RWPE2 (cell line): Measurements from ENCODE around the gene PTEN.
"Not testable (repeated sequence)": the region's sequence is repeated elsewhere in the genome, so short reads cannot be mapped to it uniquely, and the experiment has no call there.

Experiments used
- ATAC-seq: fragments of 200-7000 bp; cut with Tn5 transposase; 3 replicates; pipeline ENCODE4 v1.9.1; 2021; ENCODE audit warnings: low read depth
- DNase-seq: peaks from one replicate; pipeline ENCODE4 v3.0.0-alpha.2; 2020; ENCODE audit warnings: low spot score
- H3K27ac ChIP-seq: fragments of 450-650 bp; 2 replicates; pipeline ENCODE4 v1.5.1; 2017; ENCODE audit warnings: mild to moderate bottlenecking; ENCODE audit not compliant: poor library complexity, severe bottlenecking
- H3K27me3 ChIP-seq: fragments of 250-450 bp; sonication (Bioruptor Pico); 2 replicates; pipeline ENCODE4 v1.5.1; 2021; ENCODE audit warnings: mild to moderate bottlenecking, moderate library complexity; ENCODE audit not compliant: insufficient read depth, poor library complexity, severe bottlenecking
- H3K36me3 ChIP-seq: fragments of 250-450 bp; sonication (Bioruptor Pico); 2 replicates; pipeline ENCODE4 v1.5.1; 2020; ENCODE audit warnings: low read depth, mild to moderate bottlenecking, moderate library complexity
- H3K4me1 ChIP-seq: fragments of 250-450 bp; sonication (Bioruptor Pico); 2 replicates; pipeline ENCODE4 v1.5.1; 2021; ENCODE audit warnings: mild to moderate bottlenecking, moderate library complexity; ENCODE audit not compliant: insufficient read depth, poor library complexity, severe bottlenecking
- H3K4me3 ChIP-seq: fragments of 250-450 bp; sonication (Bioruptor Pico); 2 replicates; pipeline ENCODE4 v1.5.1; 2021; ENCODE audit warnings: mild to moderate bottlenecking, moderate library complexity; ENCODE audit not compliant: severe bottlenecking
- H3K9me3 ChIP-seq: fragments of 250-450 bp; sonication (Bioruptor Pico); 2 replicates; pipeline ENCODE4 v1.5.1; 2021; ENCODE audit warnings: mild to moderate bottlenecking, moderate library complexity; ENCODE audit not compliant: severe bottlenecking
- TF ChIP-seq, protein P1 (sequence below): fragments of 450-650 bp; IDR thresholded peaks from one replicate; pipeline ENCODE4 v1.5.1; 2017; ENCODE audit warnings: mild to moderate bottlenecking, moderate library complexity; ENCODE audit not compliant: poor library complexity, severe bottlenecking

Gene PTEN

DNA sequence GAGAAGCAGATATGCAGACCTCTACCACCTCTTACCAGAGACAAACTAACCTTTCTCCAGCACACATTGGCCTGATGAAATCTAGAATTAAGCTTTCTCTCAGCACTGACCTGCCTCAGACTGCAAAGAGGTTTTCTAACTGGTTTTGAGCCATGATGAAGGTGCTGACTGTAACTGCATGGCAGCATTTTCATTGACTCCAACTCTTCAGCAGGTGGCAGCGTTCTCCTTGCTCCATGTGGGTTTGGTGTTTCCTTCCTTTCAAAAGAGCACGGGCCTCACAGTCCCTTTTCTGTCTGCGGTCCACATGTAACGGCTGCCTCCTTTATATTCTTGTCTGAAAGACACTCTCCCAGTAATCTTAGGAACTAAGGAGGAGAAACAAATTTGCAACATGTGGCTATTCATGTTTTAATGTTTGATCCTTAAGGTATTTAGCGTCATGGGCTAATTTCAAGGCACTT, 12.7 kb upstream of the PTEN start:
- DNase-seq = no peak

DNA sequence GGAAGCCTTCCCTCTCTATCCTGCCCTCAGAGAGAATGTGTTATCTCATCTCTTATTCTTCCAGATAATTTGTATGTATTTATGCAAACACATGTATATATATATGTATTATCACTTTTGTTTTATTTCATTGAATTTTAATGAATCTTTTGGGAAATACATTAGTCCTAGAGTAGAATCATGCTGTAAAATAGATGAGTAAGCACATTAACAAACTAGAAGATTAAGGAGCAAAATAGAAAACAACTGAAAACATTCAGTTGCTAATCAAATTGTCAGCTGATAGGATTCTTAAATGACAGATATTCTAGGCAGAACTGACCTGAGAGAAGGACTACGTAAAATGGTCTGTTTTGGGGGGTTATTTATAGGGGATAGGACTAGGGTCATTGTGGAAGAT, 11.3 kb upstream of the PTEN start:
- no peak for ATAC-seq
- TF ChIP-seq, protein P1, sequence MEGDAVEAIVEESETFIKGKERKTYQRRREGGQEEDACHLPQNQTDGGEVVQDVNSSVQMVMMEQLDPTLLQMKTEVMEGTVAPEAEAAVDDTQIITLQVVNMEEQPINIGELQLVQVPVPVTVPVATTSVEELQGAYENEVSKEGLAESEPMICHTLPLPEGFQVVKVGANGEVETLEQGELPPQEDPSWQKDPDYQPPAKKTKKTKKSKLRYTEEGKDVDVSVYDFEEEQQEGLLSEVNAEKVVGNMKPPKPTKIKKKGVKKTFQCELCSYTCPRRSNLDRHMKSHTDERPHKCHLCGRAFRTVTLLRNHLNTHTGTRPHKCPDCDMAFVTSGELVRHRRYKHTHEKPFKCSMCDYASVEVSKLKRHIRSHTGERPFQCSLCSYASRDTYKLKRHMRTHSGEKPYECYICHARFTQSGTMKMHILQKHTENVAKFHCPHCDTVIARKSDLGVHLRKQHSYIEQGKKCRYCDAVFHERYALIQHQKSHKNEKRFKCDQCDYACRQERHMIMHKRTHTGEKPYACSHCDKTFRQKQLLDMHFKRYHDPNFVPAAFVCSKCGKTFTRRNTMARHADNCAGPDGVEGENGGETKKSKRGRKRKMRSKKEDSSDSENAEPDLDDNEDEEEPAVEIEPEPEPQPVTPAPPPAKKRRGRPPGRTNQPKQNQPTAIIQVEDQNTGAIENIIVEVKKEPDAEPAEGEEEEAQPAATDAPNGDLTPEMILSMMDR = no peak
- Histone ChIP-seq H3K36me3 (no peaks in the 10 kb centered on the region), H3K9me3 (no peaks in the 10 kb centered on the region), H3K27me3 (no peaks in the 10 kb centered on the region), H3K4me1 (peaks cover 9% of the 10 kb centered on the region), H3K4me3 (no peak overlapping the region), H3K27ac (no peak overlapping the region)
- DNase-seq = no peak

More for the DNA sequence above, 12.7 kb upstream of the PTEN start:
- Histone ChIP-seq H3K27ac (no peak overlapping the region), H3K4me3 (no peak overlapping the region), H3K9me3 (no peaks in the 10 kb centered on the region), H3K36me3 (no peaks in the 10 kb centered on the region), H3K4me1 (peaks cover 18% of the 10 kb centered on the region), H3K27me3 (no peaks in the 10 kb centered on the region)
- ATAC-seq = peak; percentile 67; the same call in 2 of the 3 replicates
- TF ChIP-seq, protein P1 = peak; percentile 74

DNA sequence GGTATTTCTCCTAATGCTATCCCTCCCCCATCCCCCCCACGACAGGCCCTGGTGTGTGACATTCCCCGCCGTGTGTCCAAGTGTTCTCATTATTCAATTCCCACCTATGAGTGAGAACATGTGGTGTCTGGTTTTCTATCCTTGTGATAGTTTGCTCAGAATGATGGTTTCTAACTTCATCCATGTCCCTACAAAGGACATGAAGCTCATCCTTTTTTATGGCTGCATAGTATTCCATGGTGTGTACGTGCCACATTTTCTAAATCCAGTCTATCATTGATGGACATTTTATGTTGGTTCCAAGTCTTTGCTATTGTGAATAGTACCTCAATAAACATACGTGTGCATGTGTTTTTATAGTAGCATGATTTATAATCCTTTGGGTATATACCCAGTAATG, 8.2 kb upstream of the PTEN start:
- not testable (repeated sequence) for H3K36me3 ChIP-seq, H3K9me3 ChIP-seq, H3K27ac ChIP-seq, H3K27me3 ChIP-seq, DNase-seq, H3K4me3 ChIP-seq, ATAC-seq, H3K4me1 ChIP-seq

DNA sequence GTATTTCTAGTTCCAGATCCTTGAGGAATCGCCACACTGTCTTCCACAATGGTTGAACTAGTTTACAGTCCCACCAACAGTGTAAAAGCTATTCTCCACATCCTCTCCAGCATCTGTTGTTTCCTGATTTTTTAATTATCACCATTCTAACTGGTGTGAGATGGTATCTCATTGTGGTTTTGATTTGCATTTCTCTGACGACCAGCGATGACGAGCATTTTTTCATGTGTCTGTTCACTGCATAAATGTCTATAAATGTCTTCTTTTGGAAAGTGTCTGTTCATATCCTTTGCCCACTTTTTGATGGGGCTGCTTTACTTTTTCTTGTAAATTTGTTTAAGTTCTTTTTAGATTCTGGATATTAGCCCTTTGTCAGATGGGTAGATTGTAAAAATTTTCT, 7.8 kb upstream of the PTEN start:
- not testable (repeated sequence) for H3K27ac ChIP-seq, ATAC-seq

DNA sequence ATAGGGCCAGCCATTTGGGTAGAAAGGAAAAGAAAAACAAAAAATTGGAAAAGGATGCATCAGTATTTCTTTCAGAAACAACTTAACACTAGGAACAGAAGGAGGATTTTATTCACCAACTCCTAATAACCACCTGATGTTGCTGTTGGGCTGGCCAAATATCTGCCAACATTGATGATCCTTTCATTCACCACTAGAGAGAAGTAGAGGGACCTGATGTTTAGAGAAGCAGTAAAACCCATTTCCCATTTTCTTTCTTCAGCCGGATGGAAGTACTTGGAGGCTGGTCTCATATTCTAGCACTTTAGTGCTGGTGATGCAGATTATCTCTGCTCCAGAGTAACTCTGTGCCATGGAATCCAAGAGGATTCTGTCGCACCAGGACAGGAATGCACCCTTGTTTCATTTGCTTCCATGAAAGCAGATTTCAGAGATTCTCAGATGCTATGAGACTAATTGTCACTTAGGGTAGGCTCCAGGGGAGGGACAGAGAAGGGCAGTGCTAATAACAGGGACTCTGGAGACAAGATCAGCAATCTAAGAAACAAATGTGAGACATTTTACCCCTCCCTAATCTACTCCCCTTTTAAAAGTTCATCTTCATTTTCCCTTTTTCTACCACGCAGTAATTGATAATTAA, 3.1 kb upstream of the PTEN start:
- ATAC-seq (no peak), DNase-seq (no peak)
- H3K27ac ChIP-seq = no peak overlapping the region
- H3K9me3 ChIP-seq = no peaks in the 10 kb centered on the region
- H3K36me3 ChIP-seq = 0 out of 2 replicates have a peak, but pooled peaks cover 2% of the 10 kb centered on the region
- H3K4me1 ChIP-seq = no peaks in the 10 kb centered on the region
- TF ChIP-seq, protein P1 = peak; percentile 78
- no peaks in the 10 kb centered on the region for H3K27me3 ChIP-seq
- H3K4me3 ChIP-seq = no peak overlapping the region

More for the DNA sequence above, 7.8 kb upstream of the PTEN start:
- not testable (repeated sequence) for H3K4me3 ChIP-seq, H3K27me3 ChIP-seq, H3K9me3 ChIP-seq, H3K4me1 ChIP-seq, H3K36me3 ChIP-seq, DNase-seq

DNA sequence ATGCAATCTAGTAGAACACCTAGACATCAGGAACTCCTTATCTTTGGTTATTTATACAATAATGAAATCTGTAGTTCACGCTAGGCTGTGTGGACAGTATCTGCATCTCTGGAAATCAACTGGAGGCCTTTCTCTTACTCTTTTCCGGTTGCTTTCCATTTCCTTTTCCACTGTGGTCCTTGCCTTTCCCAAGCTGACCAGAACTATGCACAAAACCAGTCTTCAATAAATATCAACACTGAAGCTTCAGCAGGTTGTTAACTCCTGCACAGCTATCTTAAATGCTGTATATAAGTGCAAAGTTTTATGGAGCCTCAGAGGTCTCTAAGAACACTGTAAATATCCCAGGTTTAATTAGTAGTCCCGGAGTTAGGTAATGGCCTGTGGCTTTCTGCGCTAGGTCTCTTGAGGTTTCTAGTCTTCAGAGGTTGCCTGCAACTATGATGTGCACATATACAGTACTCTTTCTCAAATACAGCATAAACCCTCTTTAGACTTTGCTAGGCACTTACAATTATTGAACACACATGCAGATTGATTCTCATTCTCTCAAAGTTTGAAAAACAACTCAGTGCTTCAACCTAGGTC, 2.5 kb upstream of the PTEN start:
- DNase-seq = no peak
- peak overlapping the region; percentile 91 for H3K27ac ChIP-seq
- H3K9me3 ChIP-seq = no peaks in the 10 kb centered on the region
- no peaks in the 10 kb centered on the region for H3K4me1 ChIP-seq
- no peaks in the 10 kb centered on the region for H3K27me3 ChIP-seq
- no peak overlapping the region for H3K4me3 ChIP-seq
- 0 out of 2 replicates have a peak, but pooled peaks cover 2% of the 10 kb centered on the region for H3K36me3 ChIP-seq
- no peak for ATAC-seq
- TF ChIP-seq, protein P1 = no peak
